GM18519 (cell line): ENCODE measurements around the gene ARAP1.

Experiments used
- ATAC-seq: cut with Tn5 transposase; IDR thresholded peaks from one replicate; pipeline ENCODE4 v1.9.1; 2021; ENCODE audit warnings: mild to moderate bottlenecking, moderate library complexity; ENCODE audit not compliant: unreplicated experiment, low FRiP score

Gene ARAP1

DNA sequence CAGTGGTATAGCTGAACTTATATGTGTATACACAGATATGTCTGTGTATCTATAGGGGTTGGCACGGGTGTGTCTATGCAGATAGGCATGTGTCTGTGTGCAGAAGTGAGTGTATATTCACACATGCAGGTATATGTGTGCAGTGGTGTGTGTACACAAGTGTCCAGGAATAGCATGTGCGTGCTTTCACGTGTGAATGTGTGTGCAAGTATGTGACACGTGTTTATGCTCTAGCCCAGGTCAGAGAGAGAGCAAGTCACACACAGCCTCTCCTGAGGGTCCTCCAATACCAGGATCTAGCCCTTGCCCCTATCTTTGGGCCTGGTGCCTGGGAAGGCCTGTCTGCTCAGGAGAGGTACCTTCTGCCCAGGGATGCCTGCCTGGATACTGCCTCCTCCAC is 104.3 kb downstream of the ARAP1 start:
- ATAC-seq = no peak

DNA sequence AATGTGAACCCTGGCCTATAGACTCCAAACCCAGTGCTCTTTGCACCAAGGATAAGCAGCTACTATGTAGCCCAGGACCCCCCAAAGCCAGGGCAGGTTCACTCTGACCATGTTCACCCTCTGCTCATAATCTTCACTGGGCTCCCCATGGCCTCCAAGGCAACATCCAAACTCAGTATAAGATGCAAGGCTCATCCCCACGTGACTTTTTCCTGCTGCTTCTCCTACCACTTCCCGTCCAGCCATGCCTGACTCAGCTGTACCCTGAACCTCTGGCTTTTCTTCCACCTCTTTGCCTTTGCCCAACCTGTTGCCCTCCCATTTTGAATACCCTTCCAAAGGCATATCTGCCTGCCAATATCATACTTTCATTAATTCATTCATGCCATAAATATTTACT is 105.7 kb downstream of the ARAP1 start:
- no peak for ATAC-seq

GRCh38 chr11:72646024-72646423 is 106.2 kb downstream of the ARAP1 start:
- ATAC-seq = no peak

- ATAC-seq = no peak
These were observed 108.7 kb downstream of the ARAP1 start for GRCh38 chr11:72643547-72643946.

- no peak for ATAC-seq
These were observed 109.2 kb downstream of the ARAP1 start for GRCh38 chr11:72642884-72643522.

- ATAC-seq = no peak
These were observed 109.9 kb downstream of the ARAP1 start for GRCh38 chr11:72642043-72642883.

GRCh38 chr11:72641522-72642042 is 110.6 kb downstream of the ARAP1 start:
- ATAC-seq = no peak

- no peak for ATAC-seq
These were observed 112.5 kb downstream of the ARAP1 start for GRCh38 chr11:72639502-72640375.

GRCh38 chr11:72637926-72638325 is 114.3 kb downstream of the ARAP1 start:
- no peak for ATAC-seq

DNA sequence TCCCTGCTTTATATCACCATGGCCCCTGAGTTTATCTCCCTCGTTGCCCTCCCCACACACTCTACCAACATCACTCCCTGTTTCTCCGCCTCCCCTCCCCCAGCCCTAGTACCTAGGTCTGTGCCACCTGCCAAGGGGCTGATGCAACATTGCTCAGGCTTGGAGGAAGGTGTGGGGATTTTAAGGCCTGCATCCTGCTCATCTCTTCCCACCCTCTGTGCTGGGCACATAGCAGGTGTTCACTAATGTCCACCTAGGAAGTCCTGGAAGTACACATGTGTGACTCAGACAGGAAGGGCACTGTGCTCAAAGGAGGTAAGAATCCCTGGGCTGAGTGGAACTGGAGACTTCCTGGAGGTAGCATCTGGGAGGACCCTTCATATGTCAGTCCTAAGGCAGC is 115.0 kb downstream of the ARAP1 start:
- ATAC-seq = no peak

- no peak for ATAC-seq
These were observed 115.8 kb downstream of the ARAP1 start for GRCh38 chr11:72636376-72636775.

GRCh38 chr11:72635933-72636332 is 116.3 kb downstream of the ARAP1 start:
- ATAC-seq = no peak

- ATAC-seq = no peak
These were observed 116.8 kb downstream of the ARAP1 start for GRCh38 chr11:72635309-72635915.
